SIG-M5 treated with dmso at 0.1 percent for 504 hours (cell line): Measurements from ENCODE around the gene MARVELD3.
A peak's percentile ranks its signal among the peaks of the same experiment; 100 is the strongest.
"Not testable (repeated sequence)": the region's sequence is repeated elsewhere in the genome, so short reads cannot be mapped to it uniquely, and the experiment has no call there.

Source experiments
- DNase-seq: peaks from one replicate; lab custom pipeline; 2025; ENCODE audit not compliant: unreplicated experiment; lab: John Stamatoyannopoulos, UW

The MARVELD3 gene, protein sequence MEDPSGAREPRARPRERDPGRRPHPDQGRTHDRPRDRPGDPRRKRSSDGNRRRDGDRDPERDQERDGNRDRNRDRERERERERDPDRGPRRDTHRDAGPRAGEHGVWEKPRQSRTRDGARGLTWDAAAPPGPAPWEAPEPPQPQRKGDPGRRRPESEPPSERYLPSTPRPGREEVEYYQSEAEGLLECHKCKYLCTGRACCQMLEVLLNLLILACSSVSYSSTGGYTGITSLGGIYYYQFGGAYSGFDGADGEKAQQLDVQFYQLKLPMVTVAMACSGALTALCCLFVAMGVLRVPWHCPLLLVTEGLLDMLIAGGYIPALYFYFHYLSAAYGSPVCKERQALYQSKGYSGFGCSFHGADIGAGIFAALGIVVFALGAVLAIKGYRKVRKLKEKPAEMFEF

DNA sequence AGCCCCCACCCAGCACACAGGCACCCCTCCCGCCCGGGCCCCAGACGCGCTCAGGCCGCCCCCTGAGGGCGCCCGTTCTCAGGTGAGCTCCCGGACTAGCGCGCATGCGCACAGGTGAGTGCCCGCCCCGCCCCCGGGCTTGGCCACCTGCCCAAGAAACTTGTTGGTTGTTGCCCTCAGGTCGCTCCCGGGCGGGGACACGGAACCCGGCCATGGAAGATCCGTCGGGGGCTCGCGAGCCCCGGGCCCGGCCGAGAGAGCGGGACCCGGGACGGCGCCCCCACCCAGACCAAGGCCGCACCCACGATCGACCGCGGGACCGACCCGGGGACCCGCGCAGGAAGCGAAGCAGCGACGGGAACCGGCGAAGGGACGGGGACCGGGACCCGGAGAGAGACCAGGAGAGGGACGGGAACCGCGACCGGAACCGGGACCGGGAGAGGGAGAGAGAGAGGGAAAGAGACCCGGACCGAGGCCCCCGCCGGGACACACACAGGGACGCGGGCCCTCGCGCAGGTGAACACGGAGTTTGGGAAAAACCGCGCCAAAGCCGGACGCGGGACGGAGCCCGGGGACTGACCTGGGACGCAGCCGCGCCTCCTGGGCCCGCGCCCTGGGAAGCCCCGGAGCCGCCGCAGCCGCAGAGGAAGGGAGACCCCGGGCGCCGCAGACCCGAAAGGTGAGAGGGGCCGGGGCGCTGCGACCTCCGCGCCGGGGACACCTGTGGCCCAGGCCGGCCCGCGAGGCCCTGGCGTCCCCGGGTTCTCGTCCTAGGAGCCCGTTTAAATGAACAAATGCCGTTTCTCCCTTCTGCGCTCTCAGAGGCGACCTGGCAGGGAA, at the start of gene MARVELD3:
TSS of gene MARVELD3 (plus strand) at position 167 of the 840 bp plus-strand sequence. CDS start at position 213, 46 bp downstream.
- DNase-seq = peak; percentile 33

DNA sequence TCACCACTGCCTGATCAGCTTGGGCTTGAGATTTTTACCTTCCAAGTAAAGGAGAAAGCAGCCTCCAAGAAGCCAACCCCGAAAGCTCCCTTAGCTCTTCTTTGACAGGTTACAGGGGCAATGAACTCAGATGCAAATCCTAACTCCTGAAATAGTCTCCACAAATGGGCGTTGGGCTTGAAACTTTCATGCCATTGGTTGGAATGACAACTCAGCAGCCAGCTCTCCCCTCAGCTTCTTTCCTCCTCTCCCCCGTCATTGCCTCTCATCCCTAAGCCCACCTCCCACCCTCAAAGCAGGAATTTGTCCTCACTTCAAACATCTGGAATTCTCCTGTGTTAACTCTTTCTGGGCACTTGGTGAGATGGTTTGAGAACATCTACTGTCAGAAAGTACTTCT, 49.0 kb upstream of the MARVELD3 start, which contains the start of gene TAT:
TSS of gene TAT (minus strand) at position 122 of the 400 bp plus-strand sequence. CDS start 677 bp downstream, outside the sequence.
- DNase-seq = no peak

DNA sequence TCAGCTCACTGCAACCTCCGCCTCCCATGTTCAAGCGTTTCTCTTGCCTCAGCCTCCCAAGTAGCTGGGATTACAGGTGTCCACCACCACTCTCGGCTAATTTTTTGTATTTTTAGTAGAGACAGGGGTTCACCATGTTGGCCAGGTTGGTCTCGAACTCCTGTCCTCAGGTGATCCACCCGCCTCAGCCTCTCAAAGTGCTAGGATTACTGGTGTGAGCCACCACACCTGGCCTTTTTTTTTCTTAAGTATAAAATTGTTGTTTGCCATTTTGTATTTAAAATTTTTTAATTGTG, 43.5 kb upstream of the MARVELD3 start:
- not testable (repeated sequence) for DNase-seq

DNA sequence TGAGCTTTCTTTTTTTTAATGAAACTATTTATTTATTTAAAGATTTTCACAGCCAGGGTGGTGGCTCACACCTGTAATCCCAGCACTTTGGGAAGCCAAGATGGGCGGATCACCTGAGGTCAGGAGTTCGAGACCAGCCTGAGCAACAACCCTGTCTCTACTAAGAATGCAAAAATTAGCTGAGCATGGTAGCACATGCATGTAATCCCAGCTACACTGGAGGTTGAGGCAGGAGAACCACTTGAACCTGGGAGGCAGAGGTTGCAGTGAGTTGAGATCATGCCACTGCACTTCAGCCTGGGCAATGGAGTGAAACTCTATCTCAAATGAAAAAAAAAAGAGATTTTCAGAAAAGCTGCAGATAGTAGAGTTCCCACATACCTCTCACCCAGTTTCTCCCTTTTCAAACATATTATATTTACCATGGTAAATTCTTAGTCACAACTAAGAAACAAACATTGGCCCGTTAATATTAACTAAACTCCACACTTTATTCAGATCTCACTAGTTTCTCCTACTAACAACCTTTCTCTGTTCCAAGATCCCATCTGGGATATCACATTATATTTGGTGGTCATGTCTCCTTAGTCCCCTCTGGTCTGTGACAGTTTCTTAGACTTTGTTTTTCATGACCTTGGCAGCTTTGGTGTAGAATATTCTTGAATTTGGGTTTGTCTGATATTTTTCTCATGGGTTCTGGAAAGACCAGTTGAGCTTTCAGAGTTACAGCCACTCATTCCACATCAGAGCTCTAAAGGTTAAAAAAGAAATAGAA, 41.3 kb upstream of the MARVELD3 start:
- DNase-seq = no peak

DNA sequence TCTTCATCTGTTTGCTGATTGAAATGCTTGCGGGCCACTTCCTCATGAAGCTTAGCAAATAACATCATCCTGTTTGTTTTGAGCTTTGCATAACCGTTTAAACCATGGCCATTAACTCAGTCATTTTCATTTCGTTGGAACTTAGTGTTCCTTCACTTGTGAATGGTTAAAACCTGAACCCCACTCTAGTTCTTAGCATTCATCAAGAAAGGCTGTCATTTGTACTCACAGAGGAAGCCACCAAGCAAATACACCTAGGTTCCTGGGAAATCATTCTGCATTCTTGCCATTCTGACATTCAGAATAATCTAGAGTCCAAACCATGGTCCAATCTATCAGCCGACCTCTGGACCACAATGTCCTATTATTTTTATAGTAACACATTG, 40.7 kb upstream of the MARVELD3 start:
- DNase-seq = no peak

DNA sequence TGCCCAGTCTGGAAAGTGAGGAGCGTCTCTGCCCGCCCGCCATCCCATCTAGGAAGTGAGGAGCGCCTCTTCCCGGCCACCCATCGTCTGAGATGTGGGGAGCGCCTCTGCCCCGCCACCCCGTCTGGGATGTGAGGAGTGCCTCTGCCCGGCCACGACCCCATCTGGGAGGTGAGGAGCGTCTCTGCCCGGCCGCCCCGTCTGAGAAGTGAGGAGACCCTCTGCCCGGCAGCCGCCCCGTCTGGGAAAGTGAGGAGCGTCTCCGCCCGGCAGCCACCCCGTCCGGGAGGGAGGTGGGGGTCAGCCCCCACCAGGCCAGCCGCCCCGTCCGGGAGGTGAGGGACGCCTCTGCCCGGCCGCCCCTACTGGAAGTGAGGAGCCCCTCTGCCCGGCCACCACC, 36.6 kb upstream of the MARVELD3 start:
- DNase-seq = not testable (repeated sequence)

DNA sequence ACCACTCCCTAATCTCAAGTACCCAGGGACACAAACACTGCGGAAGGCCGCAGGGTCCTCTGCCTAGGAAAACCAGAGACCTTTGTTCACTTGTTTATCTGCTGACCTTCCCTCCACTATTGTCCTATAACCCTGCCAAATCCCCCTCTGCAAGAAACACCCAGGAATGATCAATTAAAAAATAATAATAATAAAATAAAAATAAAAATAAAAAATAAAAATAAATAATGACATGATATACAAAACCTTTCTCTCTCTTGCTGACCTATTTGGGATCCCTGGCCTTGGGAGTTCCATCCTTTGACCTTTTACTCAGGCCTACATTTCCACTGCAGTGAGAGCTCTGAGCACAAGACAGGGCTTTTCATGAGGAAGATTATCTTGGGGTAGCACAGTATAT, 35.9 kb upstream of the MARVELD3 start:
- not testable (repeated sequence) for DNase-seq

DNA sequence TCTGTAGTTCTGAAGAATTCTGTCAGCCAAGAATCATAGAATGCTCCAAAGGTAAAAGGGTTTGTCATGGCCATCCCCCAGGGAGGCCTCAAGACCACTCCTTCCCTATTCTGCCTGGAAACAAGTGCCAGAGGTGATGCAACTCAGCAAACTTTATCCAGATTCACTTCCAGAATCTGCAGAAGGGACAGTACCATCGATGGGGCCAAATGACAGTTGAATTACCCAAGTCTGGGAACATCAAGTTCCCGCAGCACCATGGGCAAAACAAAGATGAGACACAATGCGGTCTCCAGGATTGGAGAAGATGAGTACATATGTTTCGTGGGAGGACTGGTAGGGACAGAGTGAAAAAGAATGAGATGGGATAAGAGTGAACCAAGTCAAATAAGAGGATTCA, 35.4 kb upstream of the MARVELD3 start:
- no peak for DNase-seq

DNA sequence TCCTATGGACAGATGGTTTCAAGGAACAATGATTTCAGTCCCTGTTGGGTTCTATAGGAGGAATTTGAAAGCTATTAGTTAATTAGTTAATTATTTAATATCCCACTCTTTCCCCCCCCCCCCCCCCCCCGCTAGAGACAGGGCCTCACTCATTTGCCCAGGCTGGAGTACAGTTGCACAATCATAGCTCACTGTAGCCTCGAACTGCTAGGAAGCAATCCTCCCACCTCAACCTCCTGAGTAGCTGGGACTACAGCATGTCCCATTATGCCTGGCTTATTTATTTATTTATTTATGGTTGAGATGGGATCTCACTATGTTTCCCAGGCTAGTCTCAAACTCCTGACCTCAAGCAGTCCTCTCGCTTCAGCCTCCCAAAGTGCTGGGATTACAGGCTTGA, 34.1 kb upstream of the MARVELD3 start:
- DNase-seq = no peak

DNA sequence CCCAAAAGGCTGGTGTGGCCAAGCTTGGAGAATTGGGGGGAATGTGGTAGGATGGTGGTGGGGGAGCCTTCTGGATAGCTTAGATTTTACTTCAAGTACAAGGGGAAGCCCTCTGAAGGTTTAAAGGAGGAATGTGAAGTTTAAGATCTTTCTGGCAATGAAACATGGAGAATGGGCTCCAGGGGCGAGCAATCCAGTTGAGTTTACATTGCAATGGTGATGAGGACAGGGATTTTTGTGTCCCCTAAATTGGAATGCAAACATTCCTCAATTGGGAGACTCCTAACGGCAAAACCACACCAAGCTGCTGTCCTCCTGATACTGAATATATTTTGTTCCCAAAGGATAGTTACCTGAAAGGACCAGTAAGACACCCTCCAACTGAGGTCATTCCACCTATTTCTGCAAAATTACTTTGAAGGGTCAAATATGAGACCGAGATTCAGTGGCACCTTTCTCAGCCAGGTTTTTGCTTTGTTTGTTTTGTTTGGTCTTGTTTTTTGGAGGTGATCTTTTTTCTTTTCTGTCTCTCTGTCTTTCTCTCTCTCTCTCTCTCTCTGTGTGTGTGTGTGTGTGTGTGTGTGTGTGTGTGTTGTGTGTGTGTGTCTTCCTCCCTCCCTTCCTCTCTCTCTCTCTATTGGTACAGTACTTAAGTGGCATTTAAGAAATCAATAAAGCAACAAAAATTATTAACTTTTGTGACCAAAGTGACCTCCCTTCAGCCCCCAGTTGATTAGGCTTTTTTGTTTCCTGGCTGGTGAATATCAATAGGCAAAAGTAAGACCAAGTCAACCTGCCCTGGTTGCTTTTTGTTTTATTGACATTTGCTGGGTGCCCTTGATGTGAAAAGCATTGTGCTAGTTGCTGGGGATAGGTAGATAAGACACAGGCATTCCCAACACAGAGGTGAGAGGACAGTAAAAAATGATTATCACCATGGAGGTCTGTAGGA, 32.7 kb upstream of the MARVELD3 start:
- DNase-seq = no peak

DNA sequence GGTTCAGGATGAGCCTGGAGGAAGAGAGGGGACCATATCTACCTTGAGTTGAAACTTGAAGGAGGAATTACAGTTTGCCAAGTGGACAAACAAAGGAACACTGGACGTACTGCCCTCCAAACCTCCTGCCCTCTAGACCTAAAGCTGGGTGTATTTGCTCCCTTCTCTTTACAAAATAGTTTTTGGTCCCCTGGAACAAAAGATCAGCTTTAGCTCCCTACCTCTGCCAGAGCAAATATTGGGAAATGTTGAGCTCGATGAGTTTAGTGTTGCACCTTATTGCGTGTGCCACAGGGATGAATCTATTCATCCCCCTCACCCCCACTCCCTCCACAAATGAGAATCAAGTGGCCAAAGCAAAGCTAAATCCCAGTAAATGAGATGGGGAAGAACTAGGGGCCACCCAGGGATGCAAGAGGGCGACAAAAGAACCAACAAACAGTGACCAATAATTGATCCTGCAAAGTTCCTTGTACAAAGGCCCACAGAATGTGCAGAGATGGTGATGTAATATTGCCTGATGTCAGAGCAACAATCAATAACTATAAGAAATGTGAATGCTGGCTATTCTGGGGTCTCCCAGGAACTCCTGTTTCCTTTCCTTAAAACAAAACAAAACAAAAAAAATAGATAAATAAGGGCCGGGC, 31.9 kb upstream of the MARVELD3 start:
- DNase-seq = no peak

DNA sequence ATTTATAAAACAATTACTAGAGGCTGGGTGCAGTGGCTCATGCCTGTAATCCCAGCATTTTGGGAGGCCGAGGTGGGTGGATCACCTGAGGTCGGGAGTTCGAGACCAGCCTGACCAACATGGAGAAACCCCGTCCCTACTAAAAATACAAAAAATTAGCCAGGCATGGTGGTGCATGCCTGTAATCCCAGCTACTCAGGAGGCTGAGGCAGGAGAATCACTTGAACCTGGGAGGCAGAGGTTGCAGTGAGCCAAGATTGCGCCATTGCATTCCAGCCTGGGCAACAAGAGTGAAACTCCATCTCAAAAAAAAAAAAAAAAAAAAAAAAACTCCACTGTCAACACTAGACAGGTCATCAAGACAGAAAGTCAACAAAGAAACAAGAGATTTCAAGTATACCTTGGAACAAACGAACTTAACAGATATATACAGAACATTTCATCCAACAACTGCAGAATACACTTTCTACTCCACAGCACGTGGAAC, 30.6 kb upstream of the MARVELD3 start:
- DNase-seq = not testable (repeated sequence)

DNA sequence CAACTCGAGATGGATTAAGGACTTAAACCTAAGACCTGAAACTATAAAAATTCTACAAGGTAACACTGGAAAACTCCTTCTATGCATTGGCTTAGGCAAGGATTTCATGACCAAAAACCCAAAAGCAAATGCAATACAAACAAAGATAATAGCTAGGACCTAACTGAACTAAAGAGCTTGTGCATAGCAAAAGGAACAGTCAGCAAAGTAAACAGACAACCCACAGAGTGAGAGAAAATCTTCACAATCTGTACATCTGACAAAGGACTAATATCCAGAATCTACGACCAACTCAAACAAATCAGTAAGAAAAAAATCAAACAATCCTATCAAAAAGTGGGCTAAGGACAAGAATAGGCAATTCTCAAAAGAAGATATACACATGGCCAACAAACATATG, 27.6 kb upstream of the MARVELD3 start:
- DNase-seq = not testable (repeated sequence)

DNA sequence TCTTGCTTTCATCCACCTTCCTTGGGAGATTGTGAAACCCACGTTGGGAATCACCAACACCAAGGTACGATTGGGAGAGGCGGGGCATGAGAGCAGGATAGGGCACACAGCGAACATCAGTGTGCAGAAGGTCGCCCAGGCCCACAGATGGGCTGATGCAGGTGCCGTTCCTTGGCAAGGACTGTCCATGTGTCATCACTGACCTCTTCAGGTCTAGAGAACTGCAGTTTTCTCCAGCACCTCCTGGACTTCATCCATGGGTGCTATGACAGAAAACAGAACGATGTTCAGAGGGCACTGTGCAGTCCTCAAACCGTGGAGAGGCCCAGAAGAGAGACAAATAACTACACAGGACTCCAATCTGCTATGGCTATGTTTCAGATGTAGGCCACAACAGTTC, 25.2 kb upstream of the MARVELD3 start:
- no peak for DNase-seq

DNA sequence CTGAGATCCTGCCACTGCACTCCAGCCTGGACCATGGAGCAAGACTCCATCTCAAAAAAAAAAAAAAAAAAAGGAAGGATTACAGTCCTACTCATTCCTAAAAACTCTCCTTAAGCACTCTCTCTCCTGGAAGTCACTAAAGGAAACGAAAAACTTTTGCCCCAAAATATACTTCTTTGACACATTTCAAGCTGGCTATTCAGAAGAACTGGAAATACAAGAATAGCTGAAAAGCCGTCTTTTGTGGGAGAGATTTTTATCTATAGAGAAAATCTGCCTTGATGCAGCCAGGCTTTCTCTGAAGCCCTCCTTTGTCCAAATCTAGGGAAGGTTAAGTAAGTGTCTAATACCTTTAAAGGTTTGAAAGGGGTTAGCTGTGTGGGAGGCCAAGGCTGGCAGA, 16.9 kb upstream of the MARVELD3 start:
- DNase-seq = no peak

DNA sequence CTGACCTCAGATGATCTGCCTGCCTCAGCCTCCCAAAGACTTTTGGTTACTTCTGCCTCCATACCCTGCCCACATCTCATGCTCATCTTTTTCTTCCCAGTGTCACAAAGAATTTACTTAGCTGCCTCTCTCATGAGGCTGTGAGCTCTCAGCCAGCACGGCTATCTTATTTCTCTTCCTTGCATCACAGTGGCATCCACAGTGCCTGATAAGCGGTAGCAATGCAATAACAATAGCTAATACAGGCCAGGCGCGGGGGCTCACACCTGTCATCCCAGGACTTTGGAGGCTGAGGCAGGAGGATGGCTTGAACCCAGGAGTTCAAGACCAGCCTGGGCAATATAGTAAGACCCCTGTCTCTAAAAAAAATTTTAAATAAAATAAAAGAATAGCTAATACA, 15.5 kb upstream of the MARVELD3 start:
- DNase-seq = no peak

DNA sequence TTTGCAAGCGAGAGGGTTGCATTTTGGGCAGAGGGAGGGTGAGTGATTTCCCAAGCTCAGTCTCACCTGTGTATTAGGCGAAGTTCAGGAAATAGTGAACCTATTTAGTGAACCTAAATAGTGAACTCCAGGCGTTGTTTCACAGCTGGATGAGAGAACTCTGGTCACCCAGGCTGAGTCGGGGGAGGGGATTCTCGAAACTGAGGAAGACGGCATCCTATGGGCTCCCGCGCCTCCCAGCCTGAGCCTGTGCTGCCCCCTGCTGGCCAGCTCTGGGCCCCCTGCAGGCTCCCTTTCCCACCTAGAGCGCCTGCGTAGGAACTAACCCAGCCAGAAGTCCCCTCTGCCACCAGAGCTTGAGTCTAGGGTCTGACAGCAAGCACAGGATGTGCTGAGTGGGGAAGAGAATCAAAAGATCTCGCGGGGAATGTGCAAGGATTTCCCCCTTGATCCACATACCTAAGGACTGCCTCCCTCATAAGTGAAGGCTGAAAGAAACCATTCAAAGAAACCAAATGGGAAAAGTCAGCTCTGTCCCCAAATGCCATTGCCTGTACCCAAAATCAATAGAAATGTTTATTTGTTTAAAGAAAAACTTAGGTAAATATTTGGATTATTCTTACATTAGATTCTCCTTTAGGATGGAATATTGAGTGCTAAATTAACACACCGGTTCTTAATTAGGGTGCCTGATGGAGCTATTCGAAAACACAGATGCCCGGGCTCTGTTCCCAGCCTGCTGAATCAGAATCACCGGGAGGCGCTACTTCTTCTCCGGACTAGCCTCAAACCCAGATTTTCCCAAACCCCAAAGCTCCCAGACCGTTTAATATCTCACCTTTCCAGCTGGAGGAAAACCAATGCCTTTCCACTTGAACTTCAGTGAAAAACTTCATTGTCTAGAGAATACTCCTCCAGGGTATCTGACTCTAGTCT, 14.8 kb upstream of the MARVELD3 start:
- DNase-seq = peak; percentile 42

DNA sequence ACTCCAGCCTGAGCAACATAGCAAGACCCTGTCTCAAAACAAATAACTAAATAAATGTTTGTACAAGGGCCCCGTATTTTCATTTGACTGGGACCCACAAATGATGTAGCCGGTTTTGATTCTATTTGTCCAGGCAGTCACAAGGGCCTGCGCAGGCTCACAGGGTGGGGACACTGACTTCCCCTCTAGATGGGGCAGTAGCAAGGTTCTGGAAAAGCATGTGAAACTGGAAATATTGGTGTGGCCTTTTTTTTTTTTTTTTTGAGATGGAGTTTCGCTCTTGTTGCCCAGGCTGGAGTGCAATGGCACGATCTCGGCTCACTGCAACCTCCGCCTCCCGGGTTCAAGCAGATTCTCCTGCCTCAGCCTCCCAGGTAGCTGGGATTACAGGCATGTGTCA, 11.0 kb upstream of the MARVELD3 start:
- not testable (repeated sequence) for DNase-seq

DNA sequence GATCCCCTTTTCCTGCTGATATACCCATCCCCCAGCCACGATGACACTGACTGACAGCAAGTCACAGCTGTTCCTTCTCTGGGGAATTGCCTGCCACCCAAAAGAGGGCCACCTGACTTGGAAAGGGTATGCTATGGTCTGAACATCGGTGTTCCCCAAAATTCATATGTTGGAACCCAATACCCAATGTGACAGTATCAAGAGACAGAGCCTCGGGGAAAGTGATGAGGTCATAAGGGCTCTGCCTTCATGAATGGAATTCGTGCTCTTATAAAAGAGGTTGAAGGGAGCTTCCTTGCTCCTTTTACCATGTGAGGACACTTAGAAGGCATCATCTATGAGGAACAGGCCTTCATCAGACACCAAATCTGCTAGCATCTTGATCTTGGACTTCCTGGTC, 7.6 kb upstream of the MARVELD3 start:
- DNase-seq = no peak
